ENCODE results near the gene HMX2.
"Not testable (repeated sequence)": the region's sequence is repeated elsewhere in the genome, so short reads cannot be mapped to it uniquely, and the experiment has no call there.

The HMX2 gene

GRCh38 chr10:123175389-123176387, 27.8 kb downstream of the HMX2 start:
- H3K4me1 ChIP-seq (ENCODE audit: control insufficient read depth, insufficient read depth, low read length), result no peaks in the 10 kb centered on the region
- no peaks in the 10 kb centered on the region for H3K9me3 ChIP-seq (ENCODE audit: control insufficient read depth in 2 of 2, low read length in 2 of 2)
- no peak overlapping the region for H3K9ac ChIP-seq (ENCODE audit: low read length in 2 of 2)
- no peaks in the 10 kb centered on the region for H3K27me3 ChIP-seq (ENCODE audit: control insufficient read depth in 1 of 2, insufficient read depth in 2 of 2, low read length in 2 of 2)
- H3K27ac ChIP-seq (ENCODE audit: low read length), result no peak overlapping the region
- H3K36me3 ChIP-seq (ENCODE audit: control insufficient read depth in 2 of 2, insufficient read depth in 2 of 2, low read length in 2 of 2), result peaks cover 3 to 7% of the 10 kb centered on the region in 2 donors
- no peak overlapping the region for H3K4me3 ChIP-seq (ENCODE audit: low read length in 2 of 2)

DNA sequence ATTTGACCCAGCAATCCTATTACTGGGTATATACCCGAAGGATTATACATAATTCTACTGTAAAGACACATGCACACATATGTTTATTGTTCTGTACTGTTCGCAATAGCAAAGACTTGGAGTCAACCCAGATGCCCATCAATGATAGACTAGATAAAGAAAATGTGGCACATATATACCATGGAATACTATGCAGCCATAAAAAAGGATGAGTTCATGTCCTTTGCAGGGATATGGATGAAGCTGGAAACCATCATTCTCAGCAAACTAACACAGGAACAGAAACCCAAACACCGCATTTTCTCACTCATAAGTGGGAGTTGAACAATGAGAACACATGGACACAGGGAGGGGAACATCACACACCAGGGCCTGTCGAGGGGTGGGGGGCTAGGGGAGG, 30.5 kb downstream of the HMX2 start:
- H3K9ac ChIP-seq (ENCODE audit: low read length in 2 of 2); H3K27me3 ChIP-seq (ENCODE audit: control insufficient read depth in 1 of 2, insufficient read depth in 2 of 2, low read length in 2 of 2); H3K4me3 ChIP-seq (ENCODE audit: low read length in 2 of 2): not testable (repeated sequence)

GRCh38 chr10:123180101-123181090, 32.5 kb downstream of the HMX2 start:
- Histone ChIP-seq H3K9me3 (ENCODE audit: control insufficient read depth in 2 of 2, low read length in 2 of 2) (peaks cover 0 to 3% of the 10 kb centered on the region in 2 donors), H3K4me3 (ENCODE audit: low read length in 2 of 2) (no peak overlapping the region), H3K9ac (ENCODE audit: low read length in 2 of 2) (no peak overlapping the region), H3K27ac (ENCODE audit: low read length) (no peak overlapping the region), H3K36me3 (ENCODE audit: control insufficient read depth in 2 of 2, insufficient read depth in 2 of 2, low read length in 2 of 2) (peaks cover 0 to 5% of the 10 kb centered on the region in 2 donors), H3K4me1 (ENCODE audit: control insufficient read depth, insufficient read depth, low read length) (no peaks in the 10 kb centered on the region), H3K27me3 (ENCODE audit: control insufficient read depth in 1 of 2, insufficient read depth in 2 of 2, low read length in 2 of 2) (no peaks in the 10 kb centered on the region)

More for the DNA sequence above, 30.5 kb downstream of the HMX2 start:
- H3K4me1 ChIP-seq (ENCODE audit: control insufficient read depth, insufficient read depth, low read length); H3K9me3 ChIP-seq (ENCODE audit: control insufficient read depth in 2 of 2, low read length in 2 of 2); H3K36me3 ChIP-seq (ENCODE audit: control insufficient read depth in 2 of 2, insufficient read depth in 2 of 2, low read length in 2 of 2); H3K27ac ChIP-seq (ENCODE audit: low read length): not testable (repeated sequence)

GRCh38 chr10:123183724-123184123, 35.8 kb downstream of the HMX2 start:
- Histone ChIP-seq H3K4me1 (ENCODE audit: control insufficient read depth, insufficient read depth, low read length) (no peaks in the 10 kb centered on the region), H3K27me3 (ENCODE audit: control insufficient read depth in 1 of 2, insufficient read depth in 2 of 2, low read length in 2 of 2) (no peaks in the 10 kb centered on the region), H3K36me3 (ENCODE audit: control insufficient read depth in 2 of 2, insufficient read depth in 2 of 2, low read length in 2 of 2) (peaks cover 4 to 7% of the 10 kb centered on the region in 2 donors), H3K9me3 (ENCODE audit: control insufficient read depth in 2 of 2, low read length in 2 of 2) (peaks cover 0 to 3% of the 10 kb centered on the region in 2 donors), H3K27ac (ENCODE audit: low read length) (no peak overlapping the region), H3K9ac (ENCODE audit: low read length in 2 of 2) (no peak overlapping the region), H3K4me3 (ENCODE audit: low read length in 2 of 2) (no peak overlapping the region)

DNA sequence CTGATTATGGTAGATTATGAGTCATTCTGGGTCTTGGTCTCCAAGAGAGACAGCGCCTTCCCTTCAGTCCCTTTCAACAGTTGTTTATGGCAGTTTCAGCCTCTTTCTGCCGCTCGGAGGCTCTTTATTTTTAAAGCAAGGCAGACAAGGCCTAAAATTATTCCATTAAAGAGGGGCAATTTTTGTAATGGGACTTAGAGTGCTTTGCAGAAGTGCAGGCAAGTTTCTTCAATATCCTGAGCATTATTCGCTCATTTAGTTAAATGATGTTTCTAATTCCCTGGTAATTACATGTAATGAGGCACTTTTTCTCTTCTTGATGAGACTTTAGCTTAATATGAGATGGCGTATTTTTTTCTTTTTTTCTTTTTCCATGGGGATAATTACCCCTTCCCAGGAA, 39.8 kb downstream of the HMX2 start:
- H3K4me1 ChIP-seq (ENCODE audit: control insufficient read depth, insufficient read depth, low read length), result no peaks in the 10 kb centered on the region
- H3K27me3 ChIP-seq (ENCODE audit: control insufficient read depth in 1 of 2, insufficient read depth in 2 of 2, low read length in 2 of 2), result no peaks in the 10 kb centered on the region
- no peak overlapping the region for H3K4me3 ChIP-seq (ENCODE audit: low read length in 2 of 2)
- H3K9ac ChIP-seq (ENCODE audit: low read length in 2 of 2), result no peak overlapping the region
- H3K36me3 ChIP-seq (ENCODE audit: control insufficient read depth in 2 of 2, insufficient read depth in 2 of 2, low read length in 2 of 2), result peaks cover 7 to 9% of the 10 kb centered on the region in 2 donors
- peaks cover 0 to 3% of the 10 kb centered on the region in 2 donors for H3K9me3 ChIP-seq (ENCODE audit: control insufficient read depth in 2 of 2, low read length in 2 of 2)
- H3K27ac ChIP-seq (ENCODE audit: low read length), result no peak overlapping the region

DNA sequence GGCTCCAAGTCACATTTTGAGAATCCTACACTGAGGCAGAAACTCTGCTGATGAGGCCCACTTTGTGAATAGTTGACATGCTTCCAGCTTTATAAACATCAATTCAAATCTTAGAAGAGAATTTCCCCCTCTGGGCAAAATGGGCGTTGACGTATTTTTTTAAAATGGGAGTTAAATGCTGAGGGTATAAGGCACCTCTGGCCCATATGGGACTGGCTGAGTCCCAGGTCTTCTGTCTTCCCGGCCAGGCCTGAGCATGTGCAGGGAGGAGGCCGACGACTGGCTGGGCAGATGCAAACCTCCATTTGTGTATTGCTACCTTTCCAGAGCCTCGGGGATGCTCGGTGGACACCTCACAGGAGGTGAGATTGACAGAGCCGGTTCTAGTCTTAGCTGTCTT, 44.0 kb downstream of the HMX2 start:
- Histone ChIP-seq H3K4me1 (ENCODE audit: control insufficient read depth, insufficient read depth, low read length) (no peaks in the 10 kb centered on the region), H3K4me3 (ENCODE audit: low read length in 2 of 2) (no peak overlapping the region), H3K27me3 (ENCODE audit: control insufficient read depth in 1 of 2, insufficient read depth in 2 of 2, low read length in 2 of 2) (no peaks in the 10 kb centered on the region), H3K9me3 (ENCODE audit: control insufficient read depth in 2 of 2, low read length in 2 of 2) (no peaks in the 10 kb centered on the region), H3K27ac (ENCODE audit: low read length) (no peak overlapping the region), H3K36me3 (ENCODE audit: control insufficient read depth in 2 of 2, insufficient read depth in 2 of 2, low read length in 2 of 2) (peaks cover 2 to 3% of the 10 kb centered on the region in 2 donors), H3K9ac (ENCODE audit: low read length in 2 of 2) (no peak overlapping the region)

DNA sequence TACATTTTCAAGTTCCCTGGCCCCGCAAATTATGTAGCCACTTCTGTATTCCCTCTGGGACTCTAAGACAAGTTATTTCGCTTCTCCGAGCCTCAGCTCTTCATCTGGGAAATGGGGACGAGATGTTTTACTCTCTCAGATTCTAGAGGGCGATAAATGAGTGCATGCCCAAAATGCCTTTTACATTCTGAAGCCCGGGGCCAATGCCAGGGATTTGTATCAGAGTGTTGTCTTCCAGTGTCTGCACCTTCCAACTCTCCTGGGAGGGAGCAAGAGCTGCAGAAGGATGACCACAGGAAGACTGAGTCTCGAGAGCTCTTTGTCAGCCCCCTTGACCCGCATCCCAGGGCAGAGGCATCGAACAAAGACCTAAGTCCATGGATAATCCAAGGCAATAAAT, 46.1 kb downstream of the HMX2 start:
- peaks cover 2 to 3% of the 10 kb centered on the region in 2 donors for H3K36me3 ChIP-seq (ENCODE audit: control insufficient read depth in 2 of 2, insufficient read depth in 2 of 2, low read length in 2 of 2)
- no peak overlapping the region for H3K4me3 ChIP-seq (ENCODE audit: low read length in 2 of 2)
- H3K9me3 ChIP-seq (ENCODE audit: control insufficient read depth in 2 of 2, low read length in 2 of 2), result no peaks in the 10 kb centered on the region
- H3K4me1 ChIP-seq (ENCODE audit: control insufficient read depth, insufficient read depth, low read length), result no peaks in the 10 kb centered on the region
- H3K27me3 ChIP-seq (ENCODE audit: control insufficient read depth in 1 of 2, insufficient read depth in 2 of 2, low read length in 2 of 2), result no peaks in the 10 kb centered on the region
- no peak overlapping the region for H3K9ac ChIP-seq (ENCODE audit: low read length in 2 of 2)
- H3K27ac ChIP-seq (ENCODE audit: low read length), result no peak overlapping the region
